B cell (primary cell): ENCODE measurements around the gene CIZ1. TPM values are rescaled to one million over a fixed set of nuclear protein-coding genes. Genes with fewer than 3 reads are reported as not detected.

Experiments
- ATAC-seq: fragments of 200-7000 bp; cut with Tn5 transposase; one replicate; pipeline ENCODE4 v1.10.0; 2021; ENCODE audit warnings: low read depth, mild to moderate bottlenecking, moderate number of reproducible peaks, moderate library complexity
- CTCF ChIA-PET: fragments of 350-600 bp; sonication (Branson Sonifier 250); formaldehyde crosslinking; loops from one replicate; lab custom pipeline; 2021; ENCODE audit warnings: antibody characterized with exemption, inconsistent platforms; lab: Charles Lee
- POLR2A ChIA-PET: fragments of 350-600 bp; sonication (Branson Sonifier 250); formaldehyde crosslinking; loops from one replicate; lab custom pipeline; 2021; ENCODE audit warnings: antibody characterized with exemption; lab: Charles Lee
- DNase-seq: peaks from one replicate; pipeline ENCODE4 v3.0.0; 2013
- H2AFZ ChIP-seq: 2 replicates; pipeline ENCODE4 v1.6.1; 2012; ENCODE audit warnings: mild to moderate bottlenecking, low read depth, low read length; ENCODE audit not compliant: insufficient read depth, poor library complexity, severe bottlenecking
- H3K27ac ChIP-seq, 2 donors: 1 replicate in 1 of 2; 2 replicates in 1 of 2; pipeline ENCODE4 v1.5.1; 2012 to 2013; ENCODE audit warnings: low read length in 2 of 2, mild to moderate bottlenecking in 2 of 2, moderate library complexity in 1 of 2
- H3K27me3 ChIP-seq, 4 experiments: fragments of 200-600 bp in 1 of 4; sonication (generic) in 1 of 4; replicated peaks in 1 of 4; 1 replicate in 2 of 4; 2 replicates in 2 of 4; pipeline versions ENCODE4 v1.6.1 to v1.7.0; 2013 to 2016; ENCODE audit warnings: low read length in 3 of 4, mild to moderate bottlenecking in 2 of 4, mixed read lengths in 1 of 4, moderate library complexity in 1 of 4; ENCODE audit not compliant: insufficient read depth in 4 of 4, control insufficient read depth in 3 of 4; ENCODE audit errors: control extremely low read depth in 1 of 4
- H3K36me3 ChIP-seq, 2 experiments: replicated peaks in 1 of 2; 1 replicate in 1 of 2; 2 replicates in 1 of 2; pipeline versions ENCODE4 v1.6.1 to v1.7.1; 2013; ENCODE audit warnings: low read length in 1 of 2; ENCODE audit not compliant: insufficient read depth in 2 of 2, control insufficient read depth in 1 of 2; ENCODE audit errors: control extremely low read depth in 1 of 2, extremely low read depth in 1 of 2
- H3K4me1 ChIP-seq, 2 donors: fragments of 200-600 bp in 1 of 2; sonication (generic) in 1 of 2; 1 replicate in 1 of 2; 2 replicates in 1 of 2; pipeline versions ENCODE4 v1.5.1 to v1.6.1; 2013 to 2017; ENCODE audit warnings: low read length in 2 of 2; ENCODE audit not compliant: control insufficient read depth in 2 of 2, insufficient read depth in 2 of 2
- H3K4me2 ChIP-seq: replicated peaks from 2 replicates; pipeline ENCODE3; 2012; ENCODE audit warnings: mild to moderate bottlenecking, low read depth, low read length; ENCODE audit not compliant: poor library complexity, severe bottlenecking
- H3K4me3 ChIP-seq, 5 experiments: fragments of 200-600 bp in 1 of 5; sonication (generic) in 1 of 5; 1 replicate in 3 of 5; 2 replicates in 2 of 5; pipeline versions ENCODE4 v1.5.1 to v1.7.0; 2011 to 2016; ENCODE audit warnings: low read length in 4 of 5, mild to moderate bottlenecking in 4 of 5, low read depth in 2 of 5, control low read depth in 1 of 5, moderate library complexity in 1 of 5; ENCODE audit not compliant: insufficient read depth in 1 of 5; ENCODE audit errors: control extremely low read depth in 1 of 5, extremely low read depth in 1 of 5
- H3K79me2 ChIP-seq: fragments of 200-600 bp; sonication (generic); one replicate; pipeline ENCODE4 v1.6.0; 2016; ENCODE audit warnings: low read length; ENCODE audit not compliant: control insufficient read depth, insufficient read depth
- H3K9ac ChIP-seq: fragments of 200-600 bp; sonication (generic); 2 replicates; pipeline ENCODE4 v1.6.1; 2017; ENCODE audit warnings: mild to moderate bottlenecking, low read length, moderate library complexity
- H3K9me3 ChIP-seq, 3 donors: one replicate each; pipeline versions ENCODE4 v1.6.1 to v1.7.1; 2013; ENCODE audit warnings: low read length in 2 of 3; ENCODE audit not compliant: control insufficient read depth in 2 of 3, insufficient read depth in 1 of 3; ENCODE audit errors: control extremely low read depth in 1 of 3
- H4K20me1 ChIP-seq: 2 replicates; pipeline ENCODE4 v1.6.0; 2012; ENCODE audit warnings: mild to moderate bottlenecking, low read length; ENCODE audit not compliant: insufficient read depth, control insufficient read depth, poor library complexity, severe bottlenecking
- H3K27ac Mint-ChIP-seq: one replicate; pipeline ENCODE4 v1.8.0; 2021; ENCODE audit warnings: mixed read lengths
- H3K27me3 Mint-ChIP-seq: one replicate; pipeline ENCODE4 v1.8.0; 2021; ENCODE audit warnings: mixed read lengths
- H3K4me1 Mint-ChIP-seq: one replicate; pipeline ENCODE4 v1.8.0; 2021; ENCODE audit warnings: mixed read lengths
- H3K4me3 Mint-ChIP-seq: one replicate; pipeline ENCODE4 v1.8.0; 2021; ENCODE audit warnings: mixed read lengths
- H3K9me3 Mint-ChIP-seq: one replicate; pipeline ENCODE4 v1.8.0; 2022; ENCODE audit warnings: mixed read lengths; ENCODE audit not compliant: insufficient read depth
- CTCF ChIP-seq: fragments of 200-600 bp; IDR thresholded peaks from one replicate; pipeline ENCODE4 v1.8.0; 2022; ENCODE audit warnings: antibody characterized with exemption, mild to moderate bottlenecking
- EZH2 ChIP-seq: IDR thresholded peaks from 2 replicates; pipeline ENCODE4 v1.6.1; 2012; ENCODE audit warnings: borderline replicate concordance, low read depth, mild to moderate bottlenecking, moderate library complexity, low read length; ENCODE audit not compliant: insufficient read depth, poor library complexity, severe bottlenecking
- WGBS: methylation state at CpG from one replicate; pipeline ENCODE4 v1.1.5; 2013; ENCODE audit warnings: missing lambda C conversion rate; ENCODE audit not compliant: insufficient coverage; 5-methylcytosine and 5-hydroxymethylcytosine counted together
- intact Hi-C: fragments of 100-400 bp; cut with micrococcal nuclease; formaldehyde crosslinking; loops from one replicate; pipeline ENCODE4 v1.10.0; 2022
- polyA plus RNA-seq: library from polyadenylated mRNA; depleted of rRNA; stranded (reverse); fragments of >200 nt; gene quantifications from 2 replicates; pipeline ENCODE4 v1.2.3, GENCODE V29; 2012
- total RNA-seq, 2 donors: library from RNA; stranded (reverse); fragments of 120-200 nt in 1 of 2; gene quantifications; 1 replicate in 1 of 2; 2 replicates in 1 of 2; pipeline versions ENCODE4 v1.2.3 to v1.2.4, GENCODE V29; 2013 to 2022

CIZ1 gene
- total and polyA plus RNA-seq, 2 donors (not counting 1 experiment from before 2014, with no cell fraction given), result 79.9 to 160 TPM

GRCh38 chr9:128201441-128202369 is 10.3 kb upstream of the CIZ1 start:
- Histone ChIP-seq H3K4me2 (no peak overlapping the region), H3K9me3 (no peaks in the 10 kb centered on the region), H3K9ac (no peak overlapping the region), H3K79me2 (no peaks in the 10 kb centered on the region), H3K4me1 (peaks cover 12 to 16% of the 10 kb centered on the region in 2 donors), H3K36me3 (no peaks in the 10 kb centered on the region), H3K27ac (no peak overlapping the region), H4K20me1 (no peaks in the 10 kb centered on the region), H2AFZ (no peak overlapping the region), H3K4me3 (no peak overlapping the region), H3K27me3 (peaks cover 0 to 29% (median 8%) of the 10 kb centered on the region in 4 experiments)
- no peak for DNase-seq
- no peak for TF ChIP-seq CTCF
- no peak for TF ChIP-seq EZH2
- ATAC-seq, result no peak
- Mint-ChIP-seq H3K4me1 (peaks cover 9% of the 10 kb centered on the region), H3K27me3 (peaks cover 16% of the 10 kb centered on the region), H3K27ac (no peak overlapping the region), H3K9me3 (no peaks in the 10 kb centered on the region), H3K4me3 (no peak overlapping the region)
- ChIA-PET CTCF (interaction anchor here (0.7 to 1.6 kb wide), 4 partner anchors 10 to 920 kb away, joined by 3 to 5 read pairs (median 4); no protein-coding TSS in a partner anchor), POLR2A (no interaction called here)
- intact Hi-C loops, result no loop called here
- WGBS, result 92% methylated on average over 9 of the region's 13 CpGs
